HL-60/S4 treated with retinoic acid at 250 ng/mL for 4 days and 3 days (cell line): Measurements from ENCODE around the gene PRKCE.

ENCODE experiments used
- in situ Hi-C: fragments of 300-500 bp; cut with MboI; formaldehyde crosslinking; loops from 2 replicates; pipeline ENCODE4 v1.7.0; 2022; ENCODE audit warnings: low sequenced_read_pairs

PRKCE gene

GRCh38 chr2:45975752-45976517 lies 324.5 kb downstream of the PRKCE start:
- in situ Hi-C loops, result no loop called here

- in situ Hi-C loops, result no loop called here
Observed at GRCh38 chr2:45978302-45978859, 326.9 kb downstream of the PRKCE start.

- in situ Hi-C loops, result no loop called here
Observed at GRCh38 chr2:45979065-45979464, 327.6 kb downstream of the PRKCE start.

- in situ Hi-C loops, result no loop called here
Observed at GRCh38 chr2:45980161-45980865, 328.8 kb downstream of the PRKCE start.

- in situ Hi-C loops, result no loop called here
Observed at GRCh38 chr2:45981384-45981930, 330.0 kb downstream of the PRKCE start.

GRCh38 chr2:45982096-45982495 lies 330.6 kb downstream of the PRKCE start:
- in situ Hi-C loops, result no loop called here

- in situ Hi-C loops, result no loop called here
Observed at GRCh38 chr2:45983213-45983612, 331.7 kb downstream of the PRKCE start.

GRCh38 chr2:45984366-45984765 lies 332.9 kb downstream of the PRKCE start:
- in situ Hi-C loops, result no loop called here

GRCh38 chr2:45984896-45985473 lies 333.5 kb downstream of the PRKCE start:
- in situ Hi-C loops, result no loop called here

- in situ Hi-C loops, result no loop called here
Observed at GRCh38 chr2:45986509-45986908, 335.0 kb downstream of the PRKCE start.

- in situ Hi-C loops, result no loop called here
Observed at GRCh38 chr2:45987856-45988255, 336.4 kb downstream of the PRKCE start.

- in situ Hi-C loops, result no loop called here
Observed at GRCh38 chr2:45988879-45989278, 337.4 kb downstream of the PRKCE start.

- in situ Hi-C loops, result loop anchor here (10.0 kb wide), 1 partner anchor 665 kb away; no protein-coding TSS in a partner anchor
Observed at GRCh38 chr2:45990131-45990530, 338.7 kb downstream of the PRKCE start.

- in situ Hi-C loops, result loop anchor here (10.0 kb wide), 1 partner anchor 663 kb away; no protein-coding TSS in a partner anchor
Observed at GRCh38 chr2:45992021-45992740, 340.7 kb downstream of the PRKCE start.

- in situ Hi-C loops, result loop anchor here (10.0 kb wide), 1 partner anchor 662 kb away; no protein-coding TSS in a partner anchor
Observed at GRCh38 chr2:45992741-45993475, 341.4 kb downstream of the PRKCE start.

- in situ Hi-C loops, result loop anchor here (10.0 kb wide), 1 partner anchor 661 kb away; no protein-coding TSS in a partner anchor
Observed at GRCh38 chr2:45993476-45993991, 342.1 kb downstream of the PRKCE start.

- in situ Hi-C loops, result loop anchor here (10.0 kb wide), 1 partner anchor 661 kb away; no protein-coding TSS in a partner anchor
Observed at GRCh38 chr2:45994060-45994459, 342.6 kb downstream of the PRKCE start.

GRCh38 chr2:46000660-46001059 lies 349.2 kb downstream of the PRKCE start:
- in situ Hi-C loops, result loop anchor here (10.0 to 25.0 kb wide), 2 partner anchors 454 to 1337 kb away; no protein-coding TSS in a partner anchor

GRCh38 chr2:46001290-46001689 lies 349.8 kb downstream of the PRKCE start:
- in situ Hi-C loops, result loop anchor here (10.0 to 25.0 kb wide), 2 partner anchors 454 to 1336 kb away; no protein-coding TSS in a partner anchor
